ENCODE results near the gene PTPN1.
"Not testable (repeated sequence)": the region's sequence is repeated elsewhere in the genome, so short reads cannot be mapped to it uniquely, and the experiment has no call there.

The PTPN1 gene

GRCh38 chr20:50562262-50562701 is 52.1 kb downstream of the PTPN1 start:
- H3K4me3 ChIP-seq (ENCODE audit: low read depth, low read length) = no peak overlapping the region
- no peak for DNase-seq (ENCODE audit: low read depth)

GRCh38 chr20:50563133-50563944 is 53.2 kb downstream of the PTPN1 start:
- H3K4me3 ChIP-seq (ENCODE audit: low read depth, low read length) = no peak overlapping the region
- no peak for DNase-seq (ENCODE audit: low read depth)
- TF ChIP-seq CTCF (IDR thresholded peaks at IDR 0.05; ENCODE audit: control insufficient read depth, extremely low read depth, insufficient read depth) = no peak

More at GRCh38 chr20:50562262-50562701, 52.1 kb downstream of the PTPN1 start:
- TF ChIP-seq CTCF (IDR thresholded peaks at IDR 0.05; ENCODE audit: control insufficient read depth, extremely low read depth, insufficient read depth) = no peak

GRCh38 chr20:50565383-50565782 is 55.2 kb downstream of the PTPN1 start:
- TF ChIP-seq CTCF (IDR thresholded peaks at IDR 0.05; ENCODE audit: control insufficient read depth, extremely low read depth, insufficient read depth) = no peak
- DNase-seq (ENCODE audit: low read depth) = no peak

GRCh38 chr20:50565871-50566270 is 55.7 kb downstream of the PTPN1 start:
- no peak for DNase-seq (ENCODE audit: low read depth)
- TF ChIP-seq CTCF (IDR thresholded peaks at IDR 0.05; ENCODE audit: control insufficient read depth, extremely low read depth, insufficient read depth) = no peak
- no peak overlapping the region for H3K4me3 ChIP-seq (ENCODE audit: low read depth, low read length)

More at GRCh38 chr20:50565383-50565782, 55.2 kb downstream of the PTPN1 start:
- H3K4me3 ChIP-seq (ENCODE audit: low read depth, low read length) = no peak overlapping the region

GRCh38 chr20:50567860-50568548 is 57.8 kb downstream of the PTPN1 start:
- no peak for TF ChIP-seq CTCF (IDR thresholded peaks at IDR 0.05; ENCODE audit: control insufficient read depth, extremely low read depth, insufficient read depth)

GRCh38 chr20:50568549-50568942 is 58.4 kb downstream of the PTPN1 start:
- no peak for DNase-seq (ENCODE audit: low read depth)
- TF ChIP-seq CTCF (IDR thresholded peaks at IDR 0.05; ENCODE audit: control insufficient read depth, extremely low read depth, insufficient read depth) = no peak
- no peak overlapping the region for H3K4me3 ChIP-seq (ENCODE audit: low read depth, low read length)

More at GRCh38 chr20:50567860-50568548, 57.8 kb downstream of the PTPN1 start:
- H3K4me3 ChIP-seq (ENCODE audit: low read depth, low read length) = no peak overlapping the region
- no peak for DNase-seq (ENCODE audit: low read depth)

GRCh38 chr20:50569487-50569863 is 59.3 kb downstream of the PTPN1 start:
- DNase-seq (ENCODE audit: low read depth); H3K4me3 ChIP-seq (ENCODE audit: low read depth, low read length): not testable (repeated sequence)

Data from LNCaP clone FGC (cell line).